Activated T-cell treated with anti-CD3 and anti-CD28 coated beads for 24 hours (primary cell): ENCODE measurements around the gene CCNY.
"Not testable (repeated sequence)": the region's sequence is repeated elsewhere in the genome, so short reads cannot be mapped to it uniquely, and the experiment has no call there.

Experiments
- DNase-seq: peaks from one replicate; pipeline ENCODE4 v3.0.0-alpha.2; 2020; ENCODE audit warnings: low read depth

Gene CCNY

DNA sequence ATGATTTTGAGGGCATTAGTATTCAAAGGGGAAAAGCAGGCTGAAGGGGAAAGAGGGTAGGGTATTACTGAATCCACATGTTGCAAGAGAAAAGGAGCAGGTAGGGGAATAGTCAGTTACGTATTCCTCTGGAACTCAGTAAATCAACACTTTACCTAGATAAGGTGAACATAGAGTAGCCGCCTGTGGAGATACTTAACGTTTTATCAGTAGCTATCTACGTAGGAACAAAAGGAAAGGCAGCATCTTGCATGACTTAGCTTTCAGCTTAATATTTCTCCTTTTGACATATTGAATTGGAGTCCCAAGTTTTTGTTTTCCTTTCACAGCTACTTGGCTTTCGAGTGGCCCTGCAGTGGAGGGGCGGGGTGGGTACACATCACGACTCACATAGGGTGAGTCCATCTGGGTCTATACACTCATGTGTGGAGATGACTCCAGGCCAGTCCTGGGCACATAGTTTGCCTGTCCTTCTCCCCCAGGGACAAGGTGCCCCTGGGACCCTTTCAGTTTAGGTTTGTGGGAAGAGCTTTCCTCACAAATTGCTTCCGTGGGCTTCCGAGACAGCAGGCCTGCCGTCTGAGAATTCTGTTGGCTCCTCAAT is 48.1 kb downstream of the CCNY start:
- no peak for DNase-seq

DNA sequence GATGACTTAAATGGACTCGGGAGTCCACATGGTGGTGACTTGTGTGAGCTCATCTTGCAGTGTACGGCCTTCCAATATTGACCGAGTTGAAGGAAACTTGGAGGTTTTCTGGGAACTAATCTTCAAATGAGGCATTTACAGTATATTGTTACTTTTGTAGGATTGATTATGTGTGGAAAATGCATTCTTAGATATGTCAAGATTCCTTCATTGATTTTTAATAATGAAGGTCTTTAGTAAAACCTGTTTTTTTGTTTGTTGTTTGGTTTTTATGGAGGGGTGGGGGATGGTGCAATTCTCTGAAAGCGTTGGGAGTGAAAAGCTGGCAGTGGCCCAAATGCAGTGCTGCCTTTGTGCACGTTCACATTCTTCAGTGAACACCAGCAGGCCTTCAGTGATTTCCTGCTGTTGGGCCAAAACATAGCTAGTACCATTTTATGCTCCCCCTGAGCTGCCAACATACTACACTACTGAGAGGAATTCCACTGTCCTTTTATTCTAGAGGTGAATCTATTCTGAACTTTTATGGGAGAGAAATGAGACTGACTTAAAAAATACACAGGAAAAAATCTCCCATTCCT is 50.4 kb downstream of the CCNY start:
- no peak for DNase-seq

DNA sequence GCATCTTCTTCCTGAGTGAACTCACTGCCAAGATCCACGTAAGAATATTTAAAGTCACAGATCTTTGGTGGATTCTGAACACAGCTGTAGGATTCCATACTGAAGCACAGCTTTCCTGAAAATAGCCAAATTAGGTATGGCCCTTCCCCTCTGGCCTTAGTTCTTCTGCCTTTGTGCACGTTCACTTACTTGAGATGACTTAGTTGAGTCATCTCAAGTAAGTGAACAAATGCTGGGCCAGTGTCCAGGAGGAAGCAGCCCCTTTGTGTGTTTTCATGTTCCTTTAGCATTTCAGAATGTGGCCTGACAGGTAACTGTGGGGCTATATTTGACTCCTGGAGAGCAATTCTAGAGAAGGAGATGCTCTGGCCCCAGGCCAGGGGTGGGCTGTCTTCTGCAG is 51.5 kb downstream of the CCNY start:
- no peak for DNase-seq

DNA sequence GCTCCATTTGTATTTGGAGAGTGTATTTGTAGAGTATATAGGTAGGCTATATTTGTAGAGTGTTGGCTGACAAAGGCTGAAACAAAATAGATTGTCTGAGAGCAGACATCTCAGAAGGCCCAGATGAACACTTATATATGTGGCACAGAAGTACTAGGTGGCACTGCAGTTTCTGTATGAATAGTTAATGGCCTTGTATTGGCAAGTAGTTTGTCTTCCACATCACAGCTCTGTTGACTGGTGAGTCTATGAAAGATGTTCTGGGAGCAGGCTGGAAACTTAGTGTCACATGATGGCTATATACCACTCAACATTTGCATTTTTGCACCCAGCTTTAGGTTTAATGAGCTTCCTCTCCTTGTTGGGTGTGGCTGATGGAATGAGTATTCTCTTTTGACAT is 51.9 kb downstream of the CCNY start:
- no peak for DNase-seq

DNA sequence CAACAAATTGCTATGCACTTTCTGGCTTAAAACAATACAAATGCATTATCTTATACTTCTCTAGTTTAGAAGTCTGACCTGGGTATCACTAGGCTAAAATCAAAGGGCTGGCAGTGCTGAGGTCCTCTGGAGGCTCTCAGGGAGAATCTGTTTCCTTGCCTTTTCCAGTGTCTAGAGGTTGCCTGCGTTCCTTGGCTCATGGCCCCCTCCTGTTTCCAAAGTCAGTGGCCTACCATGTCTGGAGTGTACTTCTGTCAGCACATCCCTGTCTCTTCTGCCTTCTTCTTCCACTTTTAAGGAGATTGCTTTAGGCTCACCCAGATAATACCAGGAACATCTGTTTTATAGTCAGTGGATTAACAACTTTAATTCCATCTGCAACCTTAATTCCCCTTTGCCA is 52.4 kb downstream of the CCNY start:
- DNase-seq, result no peak

DNA sequence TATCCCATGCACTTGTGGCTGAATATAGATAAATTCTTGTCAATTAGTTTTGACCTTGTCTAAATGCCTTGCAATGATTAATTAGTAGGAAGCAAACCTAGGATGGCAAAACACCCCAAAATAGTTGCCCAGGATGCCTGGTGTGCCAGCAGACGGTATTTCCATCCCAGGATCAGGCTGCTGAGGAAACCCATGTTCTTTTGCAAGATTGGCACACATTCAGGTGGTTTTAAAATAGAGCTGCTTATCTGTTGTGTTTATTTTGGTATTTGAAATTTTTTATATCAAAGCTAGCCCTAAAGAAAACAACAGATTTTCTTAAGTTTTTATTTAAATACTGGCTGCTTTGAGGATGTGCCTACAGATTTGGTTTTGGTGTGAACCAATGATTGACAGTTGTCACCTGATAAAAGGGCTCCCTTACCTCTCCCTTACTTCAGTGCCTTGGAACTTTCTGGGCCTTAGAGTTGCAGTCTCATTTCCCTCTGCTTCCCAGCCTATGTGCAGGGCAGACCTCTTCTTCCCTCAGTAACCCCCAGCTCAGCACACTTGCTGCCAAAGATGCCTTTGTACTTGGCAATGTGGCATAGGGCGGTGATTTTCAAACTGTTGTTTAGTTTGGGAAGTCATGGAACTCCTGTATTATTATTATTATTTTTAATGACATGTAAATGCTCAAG is 54.0 kb downstream of the CCNY start:
- DNase-seq, result no peak

DNA sequence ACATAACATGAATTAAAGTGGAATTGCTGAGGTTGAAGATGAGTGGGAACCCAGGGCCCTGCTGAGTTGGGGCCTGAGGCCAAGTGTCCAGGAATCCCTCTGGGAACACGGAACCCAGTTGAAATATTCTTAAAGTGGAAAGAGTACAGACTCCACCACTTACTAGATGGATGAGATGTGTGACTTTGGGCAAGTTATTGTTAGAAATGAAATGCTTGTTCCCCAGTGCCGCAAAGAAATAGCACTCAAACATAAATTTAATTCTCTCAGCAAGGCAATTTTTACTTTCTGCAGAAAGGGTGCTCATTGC is 54.5 kb downstream of the CCNY start:
- DNase-seq, result no peak

DNA sequence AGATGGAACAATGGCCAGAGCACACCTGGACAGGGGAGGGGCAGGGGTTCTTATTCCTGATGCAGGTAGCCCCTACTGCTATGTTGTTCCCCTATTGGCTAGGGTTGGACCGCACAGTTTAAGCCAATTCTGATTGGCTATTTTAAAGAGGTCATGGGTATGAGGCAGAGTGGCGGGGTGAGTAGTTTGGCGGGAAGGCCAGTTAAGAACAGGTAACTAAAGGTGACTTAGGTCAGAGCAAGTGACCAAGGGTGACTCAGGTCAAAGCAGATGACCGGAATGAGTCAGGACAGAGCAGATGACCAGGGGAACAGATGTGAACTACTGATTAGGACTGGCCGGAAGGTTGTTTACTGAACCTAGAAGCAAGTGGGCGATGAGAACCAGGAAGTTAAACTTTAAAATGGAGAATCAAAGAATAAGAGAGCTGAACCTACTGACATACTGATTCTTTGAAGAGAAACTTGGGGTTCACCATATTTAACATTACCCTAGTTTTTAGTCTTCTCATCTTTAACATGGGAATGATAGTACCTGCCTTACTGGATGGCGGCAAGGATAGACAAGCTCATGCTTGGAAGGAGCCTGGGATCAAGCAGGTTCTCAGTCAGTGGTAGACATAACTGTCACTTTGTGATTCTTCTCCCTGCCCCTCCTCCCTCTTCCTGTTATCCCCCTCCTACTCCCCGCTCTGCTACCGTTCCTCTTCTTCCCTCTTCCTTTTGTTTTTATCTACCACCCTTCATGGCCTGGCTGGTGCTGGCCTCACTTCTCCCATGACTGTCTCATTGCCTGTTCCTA is 55.0 kb downstream of the CCNY start:
- no peak for DNase-seq

DNA sequence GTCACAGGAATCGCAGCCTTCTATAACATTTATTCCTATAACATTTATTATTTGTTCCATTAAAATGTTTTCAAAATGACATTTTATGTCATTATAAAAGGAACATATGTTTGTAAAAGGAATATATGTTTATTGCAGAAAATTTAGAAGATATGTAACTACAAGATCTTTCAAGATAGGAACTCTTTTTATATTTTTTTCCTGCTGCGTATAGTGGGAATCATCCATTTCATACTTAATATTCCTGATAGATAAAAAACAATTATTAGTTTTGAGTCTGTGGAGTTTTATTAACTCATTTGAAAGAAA is 55.6 kb downstream of the CCNY start:
- DNase-seq, result no peak

DNA sequence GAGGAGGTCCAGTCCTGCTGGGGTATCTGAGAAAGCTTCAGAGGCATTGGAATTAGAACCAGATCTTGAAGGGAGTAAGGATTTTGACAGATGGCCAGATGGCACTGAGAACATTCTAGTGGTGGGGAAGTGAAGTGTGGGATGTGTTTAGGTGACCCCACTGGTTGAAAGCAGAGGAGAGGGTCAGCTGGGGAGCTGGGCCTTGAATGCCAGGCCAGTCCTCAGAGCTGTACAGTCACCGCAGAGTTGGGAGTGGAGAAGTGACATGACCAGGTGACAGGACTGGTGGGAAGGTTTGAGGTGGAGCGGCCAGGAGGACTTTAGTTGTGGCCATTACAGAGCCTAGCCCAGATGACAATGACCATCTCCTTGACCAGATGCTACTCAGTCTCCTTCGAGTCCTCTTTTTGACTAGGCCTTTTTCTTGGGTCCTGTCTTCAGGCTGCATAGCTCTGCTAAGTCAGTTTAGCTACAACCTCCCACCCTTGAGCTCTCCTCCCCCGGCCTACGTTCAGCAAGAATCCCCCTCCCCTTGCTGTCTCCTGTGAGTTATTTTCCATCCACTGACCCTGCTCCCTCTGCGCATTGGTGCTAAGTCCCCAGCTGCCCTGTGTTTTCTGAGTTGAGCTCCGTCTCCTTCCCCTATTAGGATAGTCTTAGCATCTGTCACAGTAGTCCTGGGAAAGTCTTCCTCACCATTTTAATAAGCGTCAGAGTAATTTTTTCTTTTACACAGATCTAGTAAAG is 56.3 kb downstream of the CCNY start:
- no peak for DNase-seq

DNA sequence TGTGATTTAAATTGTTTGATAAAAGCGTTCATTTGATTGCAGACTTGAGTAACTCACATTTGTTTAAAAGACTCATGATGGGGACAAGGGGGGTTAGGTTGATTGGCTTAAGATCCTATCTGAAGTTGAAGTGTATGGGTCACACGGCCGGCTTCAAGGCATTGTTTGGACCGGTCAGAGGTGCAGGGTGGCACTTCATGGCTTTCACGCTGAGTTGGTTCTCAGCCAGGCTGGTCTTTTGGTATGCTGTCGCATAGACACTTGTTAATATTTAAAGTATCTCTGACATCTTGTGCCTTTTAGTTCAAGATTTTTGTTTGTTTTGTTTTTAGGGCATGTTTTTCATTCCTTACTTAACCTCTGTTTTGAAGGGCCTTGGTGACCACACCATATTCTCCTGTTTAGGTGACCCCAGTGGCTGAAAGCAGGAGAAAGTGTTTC is 58.1 kb downstream of the CCNY start:
- no peak for DNase-seq

DNA sequence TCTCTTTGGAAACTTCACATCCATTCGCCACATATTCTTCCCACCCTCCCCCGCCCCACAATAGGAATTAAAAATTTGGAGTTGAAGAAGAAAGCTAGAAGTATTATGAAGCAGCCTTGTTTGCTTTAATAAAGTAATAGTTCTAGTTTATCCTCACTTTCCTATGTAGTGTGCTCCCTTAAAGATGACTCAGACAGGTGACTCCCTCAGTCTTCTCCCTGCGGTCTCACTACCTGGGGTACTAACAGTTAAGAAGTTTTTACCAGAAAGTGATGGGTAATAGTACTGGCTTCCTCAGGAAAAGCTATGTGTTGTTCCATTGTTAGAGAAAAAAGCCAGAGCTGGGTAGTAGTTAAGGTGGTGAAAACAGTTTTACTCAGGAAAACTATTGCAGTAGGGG is 58.6 kb downstream of the CCNY start:
- DNase-seq, result no peak

DNA sequence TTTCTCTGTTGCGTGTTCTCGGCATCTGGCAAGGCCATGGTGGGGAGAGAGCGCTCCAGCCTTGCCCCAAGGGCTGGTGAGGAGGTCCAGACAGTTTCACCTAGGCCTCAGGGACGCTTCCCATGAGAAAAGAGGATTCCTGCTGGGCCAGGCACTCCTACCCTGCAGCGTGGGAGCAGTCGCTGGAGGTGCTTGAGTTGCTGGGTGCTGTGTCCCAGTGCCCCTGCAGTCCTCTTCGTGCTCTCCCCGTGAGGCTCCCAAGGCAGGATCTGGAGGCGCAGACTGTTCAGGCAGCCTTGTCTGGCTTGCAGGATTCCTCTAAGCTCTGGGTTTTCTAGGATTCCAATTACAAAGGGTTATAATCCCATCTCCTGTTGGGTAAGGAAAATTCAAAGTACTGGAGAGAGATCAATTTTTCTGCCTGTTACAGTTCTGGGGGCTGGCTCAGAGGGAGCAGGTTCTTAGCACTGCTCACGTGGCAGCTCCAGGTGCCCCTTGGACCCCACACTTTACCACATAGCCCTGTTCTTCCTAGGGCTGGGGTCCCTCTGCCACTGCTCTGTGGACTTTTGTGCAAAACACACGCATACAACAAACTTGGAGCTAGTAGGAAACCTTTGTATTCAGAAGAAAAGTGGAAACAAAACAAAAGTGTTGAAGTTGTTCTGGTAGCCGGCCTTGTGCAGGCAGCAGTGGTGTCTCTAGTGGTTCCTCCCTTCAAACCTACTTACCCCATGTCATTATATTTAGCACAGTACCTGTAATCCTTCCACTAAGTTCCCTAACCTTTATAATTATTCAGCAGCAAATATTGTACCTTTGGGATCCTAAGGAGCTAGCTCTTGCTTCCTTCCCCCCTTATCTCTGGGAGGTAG is 60.5 kb downstream of the CCNY start:
- DNase-seq, result no peak

DNA sequence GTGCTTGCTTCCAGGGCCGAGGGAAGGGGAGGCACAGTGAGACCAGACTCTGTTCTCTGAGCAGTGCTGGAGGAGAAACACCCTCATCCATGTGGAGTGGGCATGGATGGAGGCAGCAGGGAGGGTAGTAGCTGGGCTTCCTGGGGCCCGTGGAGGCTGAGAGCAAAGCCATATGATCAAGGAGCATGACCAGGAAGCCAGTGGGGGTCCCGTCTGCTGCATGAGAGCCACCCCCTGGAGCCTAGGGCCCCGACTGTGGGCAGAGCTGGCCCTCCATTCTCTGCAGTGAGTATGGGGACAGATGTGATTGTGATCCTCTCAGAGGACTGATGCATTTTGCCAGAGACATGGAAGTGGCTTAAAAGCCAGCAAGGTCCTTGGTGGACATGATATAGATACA is 61.6 kb downstream of the CCNY start:
- DNase-seq, result no peak

DNA sequence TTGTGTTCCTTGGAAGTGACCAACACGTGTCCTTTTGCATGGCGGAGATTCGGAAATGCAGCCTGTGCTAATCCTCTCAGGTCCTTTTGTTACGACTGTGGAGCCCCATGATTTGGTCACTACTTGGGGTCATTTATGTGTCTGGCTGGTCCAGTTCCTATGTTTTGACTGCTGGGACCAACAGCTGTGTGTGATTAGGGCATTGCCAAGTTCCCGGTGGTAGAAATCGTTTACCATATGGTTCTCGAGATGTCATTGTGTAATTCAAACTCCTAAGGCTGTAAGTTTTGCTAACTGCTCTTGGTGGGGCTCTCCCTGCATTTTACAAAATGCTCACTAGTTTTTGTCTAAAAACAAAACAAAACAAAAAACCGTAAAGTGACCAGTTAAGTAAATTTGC is 62.0 kb downstream of the CCNY start:
- no peak for DNase-seq

DNA sequence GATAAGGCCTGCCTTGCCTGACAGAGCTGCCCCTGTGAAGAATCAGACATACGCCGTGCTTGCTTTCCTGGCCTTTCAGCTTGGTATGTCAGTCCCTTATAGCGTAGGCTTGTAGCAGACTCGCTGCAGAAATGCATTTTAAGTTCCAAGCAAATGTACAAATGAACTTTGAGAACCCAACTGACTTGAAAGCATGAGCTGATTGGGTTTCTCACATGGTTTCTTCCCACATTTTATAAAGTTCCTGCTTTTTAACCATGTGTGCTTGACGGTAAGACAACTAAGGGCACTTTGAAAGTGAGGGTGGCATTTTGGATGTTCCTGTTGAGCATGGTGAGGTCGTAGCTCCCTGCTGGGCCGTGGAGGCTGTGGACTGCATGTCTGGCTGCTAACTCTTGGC is 62.6 kb downstream of the CCNY start:
- DNase-seq, result no peak

DNA sequence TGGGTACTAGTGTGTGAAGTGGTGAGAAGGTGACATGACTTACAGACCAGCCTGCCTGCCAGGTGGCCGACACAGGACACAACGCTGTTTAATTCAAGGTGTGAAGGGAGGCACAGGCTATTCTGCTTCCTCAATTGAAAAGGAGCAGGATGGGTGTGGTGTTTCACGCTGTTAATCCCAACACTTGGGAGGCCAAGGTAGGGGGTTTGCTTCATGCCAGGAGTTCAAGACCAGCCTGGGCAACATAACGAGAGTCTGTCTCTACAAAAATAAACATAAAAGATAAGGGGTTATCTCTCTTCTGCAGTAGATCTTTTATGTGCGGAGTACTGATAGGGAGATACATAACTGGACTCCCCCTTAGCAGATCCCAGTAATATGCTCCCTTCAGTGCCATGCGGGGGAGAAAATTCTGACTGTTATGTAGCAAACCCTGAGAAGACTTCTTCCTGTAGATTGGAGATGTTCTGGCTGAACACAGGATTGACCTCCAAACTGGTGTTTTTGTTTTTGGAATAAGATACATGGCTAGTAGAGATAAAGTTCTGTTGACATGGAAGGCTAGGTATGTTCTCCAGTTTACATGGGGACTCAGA is 63.2 kb downstream of the CCNY start:
- no peak for DNase-seq

DNA sequence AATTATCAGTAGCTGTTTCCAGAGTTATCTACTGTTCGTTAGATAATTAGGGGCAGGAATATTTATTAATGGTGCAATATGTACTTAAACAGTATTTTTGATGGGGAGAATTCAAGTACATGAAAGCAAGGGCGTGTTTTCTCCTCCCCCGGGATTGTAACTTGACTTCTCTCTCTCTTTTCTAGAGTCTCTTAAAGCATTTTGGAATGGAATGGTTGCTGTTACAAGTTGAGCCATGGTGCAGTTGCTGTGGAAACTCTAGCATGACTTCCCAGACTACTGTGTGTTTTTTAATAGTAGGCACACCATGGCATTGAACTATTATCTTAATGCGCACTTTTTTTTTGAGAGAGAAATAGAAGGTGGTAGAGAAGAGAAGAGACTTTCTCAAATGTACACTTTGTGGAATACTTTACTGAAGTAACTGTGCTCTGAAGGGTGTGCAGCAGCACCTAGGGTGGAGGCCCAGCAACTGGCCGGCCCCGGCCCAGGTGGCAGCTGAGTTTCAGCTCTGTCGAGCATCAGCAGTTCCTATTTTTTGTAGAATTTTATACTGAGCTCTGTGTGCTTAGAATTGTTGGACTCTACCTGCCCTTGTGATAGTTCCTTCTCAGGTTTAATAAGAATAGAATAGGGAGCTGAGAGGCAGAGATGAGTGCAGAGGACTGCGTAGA is 64.4 kb downstream of the CCNY start:
- no peak for DNase-seq

DNA sequence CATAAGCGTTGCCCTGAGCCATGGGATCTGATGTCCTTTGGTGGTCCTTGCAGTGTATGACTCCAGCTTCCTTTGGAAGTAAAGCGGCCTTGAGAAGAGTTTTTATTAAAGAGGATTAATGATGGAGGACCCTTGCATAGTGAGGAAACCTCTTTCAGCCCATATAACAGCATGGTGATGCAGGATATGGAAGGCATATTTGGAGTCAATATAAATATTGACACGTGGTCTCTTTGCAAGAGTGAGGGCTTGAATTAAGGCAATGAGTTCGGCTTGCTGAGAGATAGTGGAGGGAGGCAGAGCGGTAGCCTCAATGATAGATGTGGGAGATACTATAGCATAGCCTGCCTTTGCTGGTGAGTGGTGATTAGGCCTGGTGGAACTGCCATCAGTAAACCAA is 67.2 kb downstream of the CCNY start:
- not testable (repeated sequence) for DNase-seq

DNA sequence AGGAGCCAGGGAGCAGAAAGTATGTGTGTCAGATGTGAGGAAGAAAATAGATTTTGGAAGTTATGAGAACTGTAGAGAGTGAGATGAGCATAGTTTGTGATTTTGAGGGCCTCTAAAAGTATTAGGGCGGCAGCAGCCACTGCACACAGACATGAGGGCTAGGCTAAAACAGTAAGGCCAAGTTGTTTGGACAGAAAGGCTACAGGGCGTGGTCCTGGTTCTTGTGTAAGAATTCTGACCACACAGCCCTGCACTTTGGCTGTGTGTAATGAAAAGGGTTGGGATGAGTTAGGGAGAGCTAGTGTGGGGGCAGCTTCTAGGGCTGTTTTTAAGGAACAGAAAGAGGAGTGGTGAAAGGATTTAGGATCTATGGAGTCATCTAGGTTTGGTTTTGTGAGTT is 67.8 kb downstream of the CCNY start:
- DNase-seq, result not testable (repeated sequence)
